ENCODE measurements around the gene KIAA1217. TPM values are rescaled to one million over a fixed set of nuclear protein-coding genes. Genes with fewer than 3 reads are reported as not detected.

The KIAA1217 gene
- total and polyA plus RNA-seq, 2 of the 8 experiments (the other 6 are each of a cell fraction or from before 2014, with no cell fraction given): 4.5 to 15.6 TPM

DNA sequence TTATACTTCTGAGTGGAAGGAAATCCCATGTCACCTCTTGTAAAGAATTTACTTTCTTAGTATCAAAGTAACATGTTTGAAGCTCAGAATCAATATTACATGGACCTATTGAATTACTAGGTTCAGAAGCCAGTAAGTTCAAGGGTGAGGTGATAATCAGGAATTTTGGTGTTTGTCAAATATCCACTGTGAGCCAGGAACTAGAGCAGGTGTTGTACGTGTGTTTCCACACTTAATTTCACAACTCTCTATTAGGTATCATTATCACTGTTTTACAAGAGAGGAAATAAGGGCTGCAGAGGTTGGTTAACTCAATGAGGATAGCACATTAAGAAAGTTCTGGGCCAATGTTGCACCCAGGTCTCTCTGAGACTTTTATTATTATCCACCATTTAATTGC is 130.4 kb downstream of the KIAA1217 start (continued):
- TF ChIP-seq TBP (IDR thresholded peaks at IDR 0.05; ENCODE audit: low read depth, low read length): no peak

DNA sequence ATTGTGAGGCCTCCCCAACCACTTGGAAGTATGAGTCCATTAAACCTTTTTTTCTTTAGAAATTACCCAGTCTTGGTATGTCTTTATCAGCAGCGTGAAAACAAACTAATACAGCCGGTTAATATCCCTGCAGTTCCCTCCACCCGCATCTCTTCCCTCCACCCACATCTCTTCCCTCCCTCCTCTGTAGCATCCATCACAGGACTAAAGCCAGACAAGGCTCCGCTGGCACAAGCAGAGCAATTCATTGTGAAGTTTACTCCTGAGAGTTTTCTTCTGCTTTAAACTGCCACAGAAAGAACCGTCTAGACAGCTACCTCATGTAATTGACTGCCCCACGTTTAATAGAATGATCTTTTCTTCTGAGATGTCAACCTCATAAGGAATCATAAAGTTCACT is 131.5 kb downstream of the KIAA1217 start:
- no peak overlapping the region for H2BK120ac ChIP-seq (replicated peaks; ENCODE audit: low read depth, low read length)
- H3K23ac ChIP-seq (ENCODE audit: insufficient read length): no peak overlapping the region
- H2AFZ ChIP-seq (ENCODE audit: low read length): no peak overlapping the region
- no peak overlapping the region for H3K18ac ChIP-seq (ENCODE audit: extremely low read depth, low read length)
- no peak overlapping the region for H2AK5ac ChIP-seq (ENCODE audit: low read depth, low read length)
- no peaks in the 10 kb centered on the region for H3K23me2 ChIP-seq (ENCODE audit: low read depth, low read length)
- no peak overlapping the region for H4K8ac ChIP-seq (ENCODE audit: extremely low read depth, insufficient read depth, low read length)
- H3K9me3 ChIP-seq (ENCODE audit: insufficient read depth in 2 of 2, low read depth in 1 of 2, low read length in 1 of 2): no peaks in the 10 kb centered on the region
- no peaks in the 10 kb centered on the region for H3K79me2 ChIP-seq (ENCODE audit: control insufficient read depth in 1 of 2, insufficient read depth in 2 of 2, low read length in 2 of 2)
- no peak overlapping the region for H3K27ac ChIP-seq (ENCODE audit: low read depth, low read length)
- H3K4me2 ChIP-seq (ENCODE audit: insufficient read depth in 1 of 2, low read depth in 2 of 2, low read length in 2 of 2): no peak overlapping the region
- no peak for DNase-seq (ENCODE audit: low read depth in 1 of 2, low spot score in 2 of 2)
- H3K36me3 ChIP-seq (ENCODE audit: control insufficient read depth in 2 of 4, insufficient read depth in 4 of 4, low read length in 3 of 4): no peaks in the 10 kb centered on the region
- no peak overlapping the region for H2BK20ac ChIP-seq (ENCODE audit: low read length)
- ChIA-PET POLR2A (ENCODE audit: partially characterized antibody) (no interaction called here), CTCF (ENCODE audit: partially characterized antibody) (no interaction called here)
- no peak overlapping the region for H3K4ac ChIP-seq (replicated peaks; ENCODE audit: insufficient read length, low read depth, low read length)
- no peaks in the 10 kb centered on the region for H3K27me3 ChIP-seq (replicated peaks in 1 of 4; ENCODE audit: control insufficient read depth in 3 of 4, extremely low read depth in 1 of 4, insufficient read depth in 3 of 4, low read length in 3 of 4)
- H3K56ac ChIP-seq (replicated peaks; ENCODE audit: insufficient read length, low read depth, low read length): no peak overlapping the region
- no peak overlapping the region for H4K91ac ChIP-seq (replicated peaks; ENCODE audit: insufficient read length, low read length)
- H3K14ac ChIP-seq (ENCODE audit: insufficient read length): no peak overlapping the region
- H2BK5ac ChIP-seq (ENCODE audit: low read depth, low read length): no peak overlapping the region
- no peak overlapping the region for H4K5ac ChIP-seq (ENCODE audit: insufficient read length, low read depth, low read length)
- 84% methylated on average over 6 of the region's 6 CpGs; no CpG with 5 or more reads in 1 of the 2 experiments for WGBS, 2 experiments (ENCODE audit: extremely low coverage in 1 of 2, insufficient coverage in 1 of 2, insufficient read length in 1 of 2, insufficient replicate concordance in 2 of 2, low coverage in 1 of 2, low lambda C conversion rate in 2 of 2, missing lambda C conversion rate in 1 of 2)
- no peak overlapping the region for H2BK15ac ChIP-seq (ENCODE audit: low read length)
- no peaks in the 10 kb centered on the region for H3K4me1 ChIP-seq (replicated peaks in 1 of 4; ENCODE audit: control insufficient read depth in 3 of 4, insufficient read depth in 4 of 4, low read length in 3 of 4)
- no peak overlapping the region for H3K9ac ChIP-seq (replicated peaks in 1 of 4; ENCODE audit: extremely low read depth in 1 of 4, low read depth in 3 of 4, low read length in 3 of 4)
- no peaks in the 10 kb centered on the region for H3K79me1 ChIP-seq (ENCODE audit: low read depth, low read length)
- no peak overlapping the region for H2BK12ac ChIP-seq (ENCODE audit: low read depth, low read length)
- H3K4me3 ChIP-seq (ENCODE audit: extremely low read depth in 1 of 4, insufficient read depth in 2 of 4, low read depth in 3 of 4, low read length in 4 of 4): no peak overlapping the region
- no peaks in the 10 kb centered on the region for H4K20me1 ChIP-seq (replicated peaks in 1 of 2; ENCODE audit: control insufficient read depth in 1 of 2, insufficient read depth in 2 of 2, low read length in 2 of 2)
- no peak for FAIRE-seq
- TF ChIP-seq USF2 (IDR thresholded peaks at IDR 0.05; ENCODE audit: low read length) (no peak), FOSL1 (IDR thresholded peaks at IDR 0.05; ENCODE audit: insufficient read depth, low read depth, low read length) (no peak), POU5F1 (IDR thresholded peaks at IDR 0.05; ENCODE audit: low read depth, low read length) (no peak), ASH2L (IDR thresholded peaks at IDR 0.05; ENCODE audit: low read length) (no peak), CHD2 (IDR thresholded peaks at IDR 0.05; ENCODE audit: low read length) (no peak), SP2 (IDR thresholded peaks at IDR 0.05; ENCODE audit: low read length) (no peak), MAFK (IDR thresholded peaks at IDR 0.05; ENCODE audit: low read depth, low read length) (no peak), TBP (IDR thresholded peaks at IDR 0.05; ENCODE audit: low read depth, low read length) (no peak), HDAC6 (IDR thresholded peaks at IDR 0.05; ENCODE audit: low read depth, low read length) (no peak), CBX8 (IDR thresholded peaks at IDR 0.05; ENCODE audit: borderline replicate concordance, low read depth, low read length) (no peak)
- TF ChIP-seq, protein P1, sequence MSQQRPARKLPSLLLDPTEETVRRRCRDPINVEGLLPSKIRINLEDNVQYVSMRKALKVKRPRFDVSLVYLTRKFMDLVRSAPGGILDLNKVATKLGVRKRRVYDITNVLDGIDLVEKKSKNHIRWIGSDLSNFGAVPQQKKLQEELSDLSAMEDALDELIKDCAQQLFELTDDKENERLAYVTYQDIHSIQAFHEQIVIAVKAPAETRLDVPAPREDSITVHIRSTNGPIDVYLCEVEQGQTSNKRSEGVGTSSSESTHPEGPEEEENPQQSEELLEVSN (IDR thresholded peaks at IDR 0.05): no peak
- TF ChIP-seq, protein P2, sequence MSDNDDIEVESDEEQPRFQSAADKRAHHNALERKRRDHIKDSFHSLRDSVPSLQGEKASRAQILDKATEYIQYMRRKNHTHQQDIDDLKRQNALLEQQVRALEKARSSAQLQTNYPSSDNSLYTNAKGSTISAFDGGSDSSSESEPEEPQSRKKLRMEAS (IDR thresholded peaks at IDR 0.05): no peak

Data from H1 (cell line).